GM23248 (cell line): ENCODE results near the gene ARHGAP24.

Experiments used
- EZH2 ChIP-seq: fragments of 200-600 bp; sonication (generic); IDR thresholded peaks from 2 replicates; pipeline ENCODE4 v1.6.1; 2018; ENCODE audit warnings: antibody characterized with exemption, mild to moderate bottlenecking; ENCODE audit not compliant: insufficient read depth, poor library complexity, severe bottlenecking
- EZH2phosphoT487 ChIP-seq: fragments of 200-600 bp; sonication (generic); IDR thresholded peaks from 2 replicates; pipeline ENCODE4 v1.6.1; 2018; ENCODE audit warnings: antibody characterized with exemption, moderate library complexity, mild to moderate bottlenecking, low read depth; ENCODE audit not compliant: insufficient read depth

DNA sequence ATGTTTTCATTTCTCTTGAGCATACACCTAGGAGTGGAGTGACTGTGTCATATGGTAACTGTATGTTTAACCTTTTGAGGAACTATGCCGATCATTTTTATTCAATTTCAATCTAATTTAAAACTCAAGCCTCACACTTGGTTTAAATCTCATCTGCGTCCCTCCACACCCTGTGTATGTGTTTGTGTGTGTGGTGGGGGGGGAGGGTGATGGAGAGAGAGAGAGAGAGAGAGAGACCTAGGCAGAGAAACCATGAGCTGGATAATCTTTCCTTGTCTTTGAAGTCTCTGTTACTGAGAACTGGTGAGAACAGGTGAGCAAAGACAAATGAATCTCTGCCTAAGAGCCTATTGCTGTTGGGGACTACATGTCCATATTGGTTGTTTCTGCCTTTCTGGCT is 105.0 kb downstream of the ARHGAP24 start:
- no peak for TF ChIP-seq EZH2phosphoT487
- TF ChIP-seq EZH2: no peak
